ENCODE data around the gene UACA.

UACA gene

DNA sequence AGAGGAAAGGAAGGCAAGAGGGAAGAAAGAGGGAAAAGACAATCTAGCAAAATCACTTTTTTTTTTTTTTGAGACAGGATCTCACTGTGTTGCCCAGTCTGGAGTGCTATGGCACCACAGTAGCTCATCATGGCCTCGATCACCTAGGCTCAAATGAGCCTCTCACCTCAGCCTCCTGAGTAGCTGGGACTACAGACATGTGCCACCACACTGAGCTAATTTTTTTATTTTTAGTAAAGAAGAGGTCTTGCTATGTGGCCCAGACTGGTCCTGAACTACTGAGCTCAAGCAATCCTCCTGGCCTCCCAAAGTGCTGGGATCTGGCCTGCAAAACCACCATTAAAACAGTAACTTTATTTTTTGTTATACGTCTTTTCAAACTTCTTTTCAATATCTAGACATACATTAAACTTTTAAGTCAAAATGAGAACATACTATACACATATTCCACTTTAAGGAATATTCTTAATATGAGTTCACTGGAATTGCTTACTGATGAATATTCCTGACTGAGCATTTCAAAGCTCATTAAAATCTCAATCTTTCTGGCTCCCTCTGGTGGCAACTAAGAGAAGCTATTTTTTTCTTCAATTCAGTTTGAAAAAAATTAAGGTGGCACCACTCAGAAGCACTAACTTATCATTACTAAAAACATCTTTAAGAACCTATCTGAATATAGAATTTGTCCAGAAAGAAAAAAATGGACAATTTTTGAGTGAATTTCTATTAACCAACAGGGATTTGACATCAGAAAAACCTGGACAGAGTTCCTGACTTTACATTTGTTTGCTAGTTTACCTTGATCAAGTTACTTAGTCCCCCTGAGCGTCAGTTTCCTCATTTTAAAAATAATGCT lies 40.9 kb downstream of the UACA start:
- Histone ChIP-seq H3K36me3 (ENCODE audit: control insufficient read depth in 4 of 4, insufficient read depth in 4 of 4, low read length in 3 of 4) (no peaks in the 10 kb centered on the region), H3K27me3 (replicated peaks in 2 of 5; ENCODE audit: control insufficient read depth in 4 of 5, insufficient read depth in 5 of 5, low read length in 4 of 5) (peaks cover 3 to 30% (median 4%) of the 10 kb centered on the region in 5 experiments), H3K4me3 (ENCODE audit: control insufficient read depth in 1 of 7, extremely low read depth in 1 of 7, insufficient read depth in 4 of 7, low read depth in 2 of 7, low read length in 6 of 7) (no peak overlapping the region), H3K27ac (ENCODE audit: insufficient read depth in 1 of 2, low read depth in 1 of 2, low read length in 2 of 2, poor library complexity in 1 of 2, severe bottlenecking in 2 of 2) (no peak overlapping the region), H3K9me3 (ENCODE audit: control extremely low read depth in 1 of 5, control insufficient read depth in 4 of 5, insufficient read depth in 2 of 5, low read depth in 1 of 5, low read length in 4 of 5) (no peaks in the 10 kb centered on the region), H3K4me1 (ENCODE audit: control extremely low read depth in 1 of 4, control insufficient read depth in 4 of 4, insufficient read depth in 4 of 4, low read length in 3 of 4) (no peaks in the 10 kb centered on the region)
- ChIA-PET POLR2A (interaction anchor here (0.7 kb wide), 1 partner anchor 941 kb away, joined by 4 read pairs; no protein-coding TSS in a partner anchor), CTCF (interaction anchor here (0.6 to 2.4 kb wide), 16 partner anchors 9 to 153 kb away, joined by 3 to 21 read pairs (median 4); no protein-coding TSS in a partner anchor)
- peak; percentile 51 to 77 (median 65) for DNase-seq
- WGBS (ENCODE audit: insufficient coverage) = no CpG with 5 or more reads among the region's 3 CpGs

DNA sequence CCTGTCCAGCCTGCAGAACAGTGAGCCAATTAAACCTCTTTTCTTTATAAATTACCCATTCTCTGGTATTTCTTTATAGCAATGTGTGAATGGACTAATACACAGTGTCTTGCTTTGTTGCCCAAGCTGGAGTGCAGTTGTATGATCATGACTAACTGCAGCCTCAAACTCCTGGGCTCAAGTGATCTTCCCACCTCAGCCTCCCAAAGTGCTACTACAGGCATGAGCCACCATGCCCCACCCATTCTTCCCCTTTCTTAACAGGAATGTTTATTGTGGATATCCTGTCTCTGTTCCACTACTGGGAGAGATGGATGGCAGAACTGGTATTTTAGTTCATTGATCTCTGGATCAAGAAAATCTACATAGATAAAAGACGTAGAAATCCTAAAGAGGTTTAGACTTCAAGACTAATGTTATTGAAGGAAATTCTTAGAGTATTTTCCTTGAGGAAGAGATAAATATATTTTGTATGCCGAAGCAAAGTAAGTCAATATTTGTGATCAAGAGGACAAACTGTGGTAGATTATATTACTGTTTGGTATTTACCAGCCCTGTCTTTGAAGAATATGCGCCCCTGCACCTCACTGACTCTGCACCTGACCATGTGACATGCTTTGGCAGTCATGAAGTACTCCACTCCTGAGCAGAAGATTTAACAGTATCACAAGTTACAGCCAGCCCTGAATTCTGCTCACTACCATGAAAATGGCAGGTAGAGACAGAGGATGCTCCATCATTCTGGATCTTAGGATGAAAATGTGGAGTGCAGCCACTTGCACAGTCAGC lies 42.9 kb downstream of the UACA start:
- Histone ChIP-seq H3K4me1 (ENCODE audit: control extremely low read depth in 1 of 4, control insufficient read depth in 4 of 4, insufficient read depth in 4 of 4, low read length in 3 of 4) (no peaks in the 10 kb centered on the region), H3K9me3 (ENCODE audit: control extremely low read depth in 1 of 5, control insufficient read depth in 4 of 5, insufficient read depth in 2 of 5, low read depth in 1 of 5, low read length in 4 of 5) (no peaks in the 10 kb centered on the region), H3K27ac (ENCODE audit: insufficient read depth in 1 of 2, low read depth in 1 of 2, low read length in 2 of 2, poor library complexity in 1 of 2, severe bottlenecking in 2 of 2) (no peak overlapping the region), H3K36me3 (ENCODE audit: control insufficient read depth in 4 of 4, insufficient read depth in 4 of 4, low read length in 3 of 4) (no peaks in the 10 kb centered on the region), H3K27me3 (replicated peaks in 2 of 5; ENCODE audit: control insufficient read depth in 4 of 5, insufficient read depth in 5 of 5, low read length in 4 of 5) (peaks cover 3 to 30% (median 4%) of the 10 kb centered on the region in 5 experiments), H3K4me3 (ENCODE audit: control insufficient read depth in 1 of 7, extremely low read depth in 1 of 7, insufficient read depth in 4 of 7, low read depth in 2 of 7, low read length in 6 of 7) (no peak overlapping the region)
- DNase-seq = no peak
- POLR2A ChIA-PET = no interaction called here
- WGBS (ENCODE audit: insufficient coverage) = 90% methylated on average over 2 of the region's 3 CpGs
- CTCF ChIA-PET = no interaction called here

DNA sequence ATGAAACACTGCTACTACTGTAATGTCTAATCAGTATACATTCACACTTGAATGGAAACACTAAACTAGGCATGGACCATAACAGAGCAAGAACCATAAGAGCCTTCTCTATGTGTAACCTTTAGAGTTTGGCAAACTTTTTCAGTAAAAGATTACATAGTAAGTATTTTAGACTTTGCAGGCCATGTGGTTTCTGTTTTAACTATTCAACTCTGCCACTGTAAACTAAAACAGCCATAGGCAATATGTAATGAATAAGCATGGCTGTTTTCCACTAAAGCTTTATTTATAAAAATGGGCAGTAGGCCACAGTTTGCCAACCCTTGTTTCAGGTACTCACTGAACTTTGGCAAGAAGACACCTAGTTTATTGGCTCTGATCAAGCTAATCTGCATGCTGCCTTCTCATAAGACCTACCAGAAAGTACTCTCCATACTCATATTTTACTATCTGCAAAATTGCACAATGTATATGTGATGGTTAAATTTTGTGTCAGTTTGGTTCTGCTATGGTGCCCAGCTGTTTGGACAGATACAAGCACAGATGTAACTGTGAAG lies 46.0 kb downstream of the UACA start:
- ChIA-PET CTCF (interaction anchor here (1.1 kb wide), 1 partner anchor 13 kb away, joined by 3 read pairs; no protein-coding TSS in a partner anchor), POLR2A (no interaction called here)
- Histone ChIP-seq H3K27me3 (replicated peaks in 2 of 5; ENCODE audit: control insufficient read depth in 4 of 5, insufficient read depth in 5 of 5, low read length in 4 of 5) (peaks cover 0 to 30% (median 9%) of the 10 kb centered on the region in 5 experiments), H3K4me3 (ENCODE audit: control insufficient read depth in 1 of 7, extremely low read depth in 1 of 7, insufficient read depth in 4 of 7, low read depth in 2 of 7, low read length in 6 of 7) (no peak overlapping the region), H3K27ac (ENCODE audit: insufficient read depth in 1 of 2, low read depth in 1 of 2, low read length in 2 of 2, poor library complexity in 1 of 2, severe bottlenecking in 2 of 2) (no peak overlapping the region), H3K36me3 (ENCODE audit: control insufficient read depth in 4 of 4, insufficient read depth in 4 of 4, low read length in 3 of 4) (no peaks in the 10 kb centered on the region), H3K4me1 (ENCODE audit: control extremely low read depth in 1 of 4, control insufficient read depth in 4 of 4, insufficient read depth in 4 of 4, low read length in 3 of 4) (peaks cover 0 to 4% (median 2%) of the 10 kb centered on the region in 4 experiments), H3K9me3 (ENCODE audit: control extremely low read depth in 1 of 5, control insufficient read depth in 4 of 5, insufficient read depth in 2 of 5, low read depth in 1 of 5, low read length in 4 of 5) (no peaks in the 10 kb centered on the region)
- no peak for DNase-seq

DNA sequence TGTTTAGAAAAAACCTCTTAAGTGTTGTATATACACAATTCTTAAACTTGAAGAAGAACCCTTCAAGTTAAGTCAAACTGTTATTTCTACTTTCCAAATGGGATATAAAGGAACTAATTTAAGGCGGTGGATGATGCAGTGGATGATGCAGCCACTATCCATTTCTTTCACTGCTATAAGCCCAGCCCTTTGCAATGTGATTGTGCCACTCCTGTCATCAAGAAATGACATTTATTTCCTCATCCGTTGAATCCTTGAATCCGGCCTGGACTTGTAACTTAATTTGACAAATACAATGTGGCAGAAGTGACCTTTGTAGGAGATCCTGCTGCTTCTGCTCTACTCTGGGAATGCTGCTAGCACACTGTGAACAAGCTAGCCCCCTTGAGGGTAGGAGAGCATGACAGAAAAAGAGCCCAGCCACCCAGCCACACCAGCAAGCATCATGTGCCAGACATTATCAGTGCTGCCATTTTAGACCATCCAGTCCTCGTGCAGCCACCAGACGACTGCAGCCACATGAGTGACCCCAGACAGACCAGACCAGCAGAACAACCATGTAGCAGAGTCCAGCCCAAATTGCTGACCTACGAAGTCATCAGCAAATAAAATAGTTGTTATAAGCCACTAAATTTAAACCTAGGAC lies 47.4 kb downstream of the UACA start:
- H3K27me3 ChIP-seq (replicated peaks in 2 of 5; ENCODE audit: control insufficient read depth in 4 of 5, insufficient read depth in 5 of 5, low read length in 4 of 5) = peaks cover 0 to 35% (median 14%) of the 10 kb centered on the region in 5 experiments
- POLR2A ChIA-PET = no interaction called here
- 95% methylated on average over 2 of the region's 6 CpGs for WGBS (ENCODE audit: insufficient coverage)
- no peak for DNase-seq
- H3K9me3 ChIP-seq (ENCODE audit: control extremely low read depth in 1 of 5, control insufficient read depth in 4 of 5, insufficient read depth in 2 of 5, low read depth in 1 of 5, low read length in 4 of 5) = no peaks in the 10 kb centered on the region
- CTCF ChIA-PET = no interaction called here
- H3K4me1 ChIP-seq (ENCODE audit: control extremely low read depth in 1 of 4, control insufficient read depth in 4 of 4, insufficient read depth in 4 of 4, low read length in 3 of 4) = peaks cover 2 to 10% (median 5%) of the 10 kb centered on the region in 4 experiments
- H3K27ac ChIP-seq (ENCODE audit: insufficient read depth in 1 of 2, low read depth in 1 of 2, low read length in 2 of 2, poor library complexity in 1 of 2, severe bottlenecking in 2 of 2) = no peak overlapping the region
- no peaks in the 10 kb centered on the region for H3K36me3 ChIP-seq (ENCODE audit: control insufficient read depth in 4 of 4, insufficient read depth in 4 of 4, low read length in 3 of 4)
- no peak overlapping the region for H3K4me3 ChIP-seq (ENCODE audit: control insufficient read depth in 1 of 7, extremely low read depth in 1 of 7, insufficient read depth in 4 of 7, low read depth in 2 of 7, low read length in 6 of 7)

DNA sequence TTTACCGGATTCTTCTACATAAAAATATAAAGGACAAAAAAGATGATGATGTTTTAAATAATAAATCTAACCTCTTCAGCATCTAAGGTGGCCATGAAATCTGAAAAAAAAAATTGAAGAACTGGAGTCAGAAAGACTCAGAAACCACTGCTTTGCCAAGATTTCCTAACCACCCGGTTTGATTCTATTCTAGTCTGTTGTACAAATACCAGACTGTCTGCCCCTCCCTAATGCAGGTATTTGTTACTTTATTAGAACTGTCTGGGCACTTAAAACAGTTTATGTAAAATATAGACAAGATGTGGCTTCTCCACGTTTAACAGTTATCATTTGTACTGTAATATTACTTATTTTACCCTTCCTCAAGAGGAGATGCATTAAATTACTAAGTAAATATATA lies 48.8 kb downstream of the UACA start:
- no peaks in the 10 kb centered on the region for H3K9me3 ChIP-seq (ENCODE audit: control extremely low read depth in 1 of 5, control insufficient read depth in 4 of 5, insufficient read depth in 2 of 5, low read depth in 1 of 5, low read length in 4 of 5)
- H3K27ac ChIP-seq (ENCODE audit: insufficient read depth in 1 of 2, low read depth in 1 of 2, low read length in 2 of 2, poor library complexity in 1 of 2, severe bottlenecking in 2 of 2) = no peak overlapping the region
- no CpG with 5 or more reads among the region's 3 CpGs for WGBS (ENCODE audit: insufficient coverage)
- H3K4me1 ChIP-seq (ENCODE audit: control extremely low read depth in 1 of 4, control insufficient read depth in 4 of 4, insufficient read depth in 4 of 4, low read length in 3 of 4) = peaks cover 2 to 10% (median 5%) of the 10 kb centered on the region in 4 experiments
- H3K27me3 ChIP-seq (replicated peaks in 2 of 5; ENCODE audit: control insufficient read depth in 4 of 5, insufficient read depth in 5 of 5, low read length in 4 of 5) = peaks cover 0 to 38% (median 16%) of the 10 kb centered on the region in 5 experiments
- POLR2A ChIA-PET = no interaction called here
- CTCF ChIA-PET = interaction anchor here (1.3 to 1.5 kb wide), 2 partner anchors 8 to 13 kb away, joined by 3 to 6 read pairs; no protein-coding TSS in a partner anchor
- no peak overlapping the region for H3K4me3 ChIP-seq (ENCODE audit: control insufficient read depth in 1 of 7, extremely low read depth in 1 of 7, insufficient read depth in 4 of 7, low read depth in 2 of 7, low read length in 6 of 7)
- DNase-seq = no peak
- H3K36me3 ChIP-seq (ENCODE audit: control insufficient read depth in 4 of 4, insufficient read depth in 4 of 4, low read length in 3 of 4) = no peaks in the 10 kb centered on the region

DNA sequence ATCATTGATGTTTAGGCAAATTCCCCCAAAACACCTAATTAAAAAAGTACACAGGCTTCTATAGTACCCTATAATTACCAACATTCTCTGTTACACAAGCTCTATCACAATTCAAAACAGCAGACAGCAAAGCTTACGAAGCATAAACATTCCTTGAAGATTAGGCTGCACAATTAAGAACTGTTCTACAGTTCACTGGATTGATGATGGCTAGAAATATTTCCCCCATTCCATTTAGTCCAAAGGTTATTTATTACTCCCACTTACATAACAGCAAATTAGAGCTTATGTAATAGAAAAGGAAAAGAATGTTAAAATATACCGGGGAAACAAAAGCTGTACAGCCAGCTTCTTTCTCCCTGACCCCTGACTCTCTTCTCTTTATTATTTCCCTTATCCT lies 49.3 kb downstream of the UACA start:
- H3K36me3 ChIP-seq (ENCODE audit: control insufficient read depth in 4 of 4, insufficient read depth in 4 of 4, low read length in 3 of 4) = no peaks in the 10 kb centered on the region
- no peak overlapping the region for H3K27ac ChIP-seq (ENCODE audit: insufficient read depth in 1 of 2, low read depth in 1 of 2, low read length in 2 of 2, poor library complexity in 1 of 2, severe bottlenecking in 2 of 2)
- H3K27me3 ChIP-seq (replicated peaks in 2 of 5; ENCODE audit: control insufficient read depth in 4 of 5, insufficient read depth in 5 of 5, low read length in 4 of 5) = peaks cover 0 to 34% (median 16%) of the 10 kb centered on the region in 5 experiments
- no peak overlapping the region for H3K4me3 ChIP-seq (ENCODE audit: control insufficient read depth in 1 of 7, extremely low read depth in 1 of 7, insufficient read depth in 4 of 7, low read depth in 2 of 7, low read length in 6 of 7)
- WGBS (ENCODE audit: insufficient coverage) = no CpG with 5 or more reads among the region's 2 CpGs
- ChIA-PET POLR2A (no interaction called here), CTCF (interaction anchor here (1.3 to 1.5 kb wide), 2 partner anchors 8 to 13 kb away, joined by 3 to 6 read pairs; no protein-coding TSS in a partner anchor)
- DNase-seq = no peak
- H3K9me3 ChIP-seq (ENCODE audit: control extremely low read depth in 1 of 5, control insufficient read depth in 4 of 5, insufficient read depth in 2 of 5, low read depth in 1 of 5, low read length in 4 of 5) = no peaks in the 10 kb centered on the region
- H3K4me1 ChIP-seq (ENCODE audit: control extremely low read depth in 1 of 4, control insufficient read depth in 4 of 4, insufficient read depth in 4 of 4, low read length in 3 of 4) = peaks cover 2 to 10% (median 5%) of the 10 kb centered on the region in 4 experiments

Measured in common myeloid progenitor, CD34-positive (primary cell).